ENCODE measurements around the gene MRPL3. TPM values are rescaled to one million over a fixed set of nuclear protein-coding genes. Genes with fewer than 3 reads are reported as not detected.

MRPL3 gene
- total and polyA plus RNA-seq, 2 donors (not counting 3 experiments of a cell fraction or from before 2014, with no cell fraction given): 49.6 to 68.2 TPM

DNA sequence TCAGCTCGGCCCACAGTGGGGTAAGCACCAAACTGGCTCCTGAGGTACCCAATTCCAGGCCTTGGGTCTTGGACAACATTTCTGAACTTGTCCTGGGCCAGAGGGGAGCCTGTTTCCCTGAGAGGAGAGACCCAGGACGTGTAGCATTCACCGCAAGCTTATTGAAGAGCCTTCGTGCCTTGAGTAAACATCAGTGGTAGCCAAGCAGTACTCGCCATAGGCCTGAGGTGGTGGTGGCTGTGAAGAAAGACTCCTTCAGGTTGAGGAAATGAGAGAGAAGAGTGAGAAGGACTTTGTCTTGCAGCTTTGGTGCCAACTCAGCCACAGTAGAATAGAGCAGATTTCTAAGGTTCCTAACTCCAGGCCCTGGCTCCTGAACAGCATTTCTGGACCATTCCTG lies 71.0 kb downstream of the MRPL3 start:
- Histone ChIP-seq H3K9me1 (replicated peaks; ENCODE audit: control insufficient read depth, extremely low read depth, insufficient read depth, low read length) (no peaks in the 10 kb centered on the region), H3K27me3 (ENCODE audit: control insufficient read depth in 2 of 2, insufficient read depth in 2 of 2, low read length in 2 of 2) (peaks cover 0 to 1% of the 10 kb centered on the region in 2 experiments), H2AFZ (ENCODE audit: low read depth, low read length) (no peak overlapping the region), H3K4me1 (ENCODE audit: control insufficient read depth, extremely low read depth, insufficient read depth, low read length) (no peaks in the 10 kb centered on the region), H3K27ac (ENCODE audit: insufficient read depth, low read depth, low read length) (no peak overlapping the region), H3K36me3 (ENCODE audit: control insufficient read depth in 2 of 2, extremely low read depth in 1 of 2, insufficient read depth in 2 of 2, low read length in 2 of 2) (no peaks in the 10 kb centered on the region), H3K79me2 (ENCODE audit: control insufficient read depth, insufficient read depth, low read length) (no peaks in the 10 kb centered on the region), H3K9ac (replicated peaks; ENCODE audit: extremely low read depth, insufficient read depth, low read length) (no peak overlapping the region), H3K9me3 (replicated peaks; ENCODE audit: control insufficient read depth, insufficient read depth, low read length) (no peaks in the 10 kb centered on the region), H4K20me1 (replicated peaks; ENCODE audit: control insufficient read depth, extremely low read depth, insufficient read depth, low read length) (no peaks in the 10 kb centered on the region), H3K4me2 (ENCODE audit: insufficient read depth, low read length) (no peak overlapping the region), H3K4me3 (replicated peaks in 1 of 3; ENCODE audit: insufficient read depth in 1 of 3, low read depth in 1 of 3, low read length in 3 of 3) (no peak overlapping the region)
- BruUV-seq (replicated peaks): no TSS peak
- intact Hi-C loops (cut with micrococcal nuclease) (no loop called here), dilution Hi-C loops (cut with MboI; ENCODE audit: extremely low pct_ligation_motif_present, low sequenced_read_pairs) (no loop called here)
- no peak for FAIRE-seq
- POLR2A ChIA-PET: no interaction called here
- DNase-seq (ENCODE audit: low read depth, low spot score): no peak
- TF ChIP-seq, protein P1, sequence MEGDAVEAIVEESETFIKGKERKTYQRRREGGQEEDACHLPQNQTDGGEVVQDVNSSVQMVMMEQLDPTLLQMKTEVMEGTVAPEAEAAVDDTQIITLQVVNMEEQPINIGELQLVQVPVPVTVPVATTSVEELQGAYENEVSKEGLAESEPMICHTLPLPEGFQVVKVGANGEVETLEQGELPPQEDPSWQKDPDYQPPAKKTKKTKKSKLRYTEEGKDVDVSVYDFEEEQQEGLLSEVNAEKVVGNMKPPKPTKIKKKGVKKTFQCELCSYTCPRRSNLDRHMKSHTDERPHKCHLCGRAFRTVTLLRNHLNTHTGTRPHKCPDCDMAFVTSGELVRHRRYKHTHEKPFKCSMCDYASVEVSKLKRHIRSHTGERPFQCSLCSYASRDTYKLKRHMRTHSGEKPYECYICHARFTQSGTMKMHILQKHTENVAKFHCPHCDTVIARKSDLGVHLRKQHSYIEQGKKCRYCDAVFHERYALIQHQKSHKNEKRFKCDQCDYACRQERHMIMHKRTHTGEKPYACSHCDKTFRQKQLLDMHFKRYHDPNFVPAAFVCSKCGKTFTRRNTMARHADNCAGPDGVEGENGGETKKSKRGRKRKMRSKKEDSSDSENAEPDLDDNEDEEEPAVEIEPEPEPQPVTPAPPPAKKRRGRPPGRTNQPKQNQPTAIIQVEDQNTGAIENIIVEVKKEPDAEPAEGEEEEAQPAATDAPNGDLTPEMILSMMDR (IDR thresholded peaks at IDR 0.05; ENCODE audit: extremely low read depth in 1 of 2, insufficient read depth in 1 of 2, low read depth in 1 of 2, low read length in 2 of 2): no peak
- TF ChIP-seq POLR2AphosphoS5 (IDR thresholded peaks at IDR 0.05; ENCODE audit: insufficient read depth, low read depth, low read length): no peak
- no peak for TF ChIP-seq POLR2A (IDR thresholded peaks at IDR 0.05; ENCODE audit: low read depth, low read length)
- TF ChIP-seq GATA2 (IDR thresholded peaks at IDR 0.05; ENCODE audit: insufficient read depth, insufficient read length, low read depth, low read length): no peak
- TF ChIP-seq MYC (IDR thresholded peaks at IDR 0.05; ENCODE audit: low read depth, low read length): no peak
- TF ChIP-seq EZH2 (IDR thresholded peaks at IDR 0.05; ENCODE audit: borderline replicate concordance, low read depth, low read length, severe bottlenecking): no peak
- TF ChIP-seq, protein P2, sequence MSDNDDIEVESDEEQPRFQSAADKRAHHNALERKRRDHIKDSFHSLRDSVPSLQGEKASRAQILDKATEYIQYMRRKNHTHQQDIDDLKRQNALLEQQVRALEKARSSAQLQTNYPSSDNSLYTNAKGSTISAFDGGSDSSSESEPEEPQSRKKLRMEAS (IDR thresholded peaks at IDR 0.05; ENCODE audit: insufficient read depth, insufficient read length): no peak
- no peak for TF ChIP-seq FOS (IDR thresholded peaks at IDR 0.05; ENCODE audit: borderline replicate concordance, insufficient read depth, low read length)
- no peak for TF ChIP-seq JUN (IDR thresholded peaks at IDR 0.05; ENCODE audit: borderline replicate concordance, insufficient read depth, insufficient read length, low read depth)
- CTCF ChIA-PET: no interaction called here
